Epithelial cell of esophagus (primary cell): ENCODE results near the gene HAUS7.

Source experiments
- DNase-seq: peaks from one replicate; pipeline ENCODE4 v3.0.0; 2010; ENCODE audit warnings: low read depth
- H3K4me3 ChIP-seq: 2 replicates; pipeline ENCODE4 v1.5.1; 2011; ENCODE audit warnings: mild to moderate bottlenecking, low read length, control low read depth
- TF ChIP-seq, protein P1 (sequence below): IDR thresholded peaks from 2 replicates; pipeline ENCODE4 v1.5.1; 2011; ENCODE audit warnings: low read depth, mild to moderate bottlenecking, low read length, control low read depth, inconsistent platforms; ENCODE audit not compliant: insufficient read depth; ENCODE audit errors: missing control alignments

The HAUS7 gene

DNA sequence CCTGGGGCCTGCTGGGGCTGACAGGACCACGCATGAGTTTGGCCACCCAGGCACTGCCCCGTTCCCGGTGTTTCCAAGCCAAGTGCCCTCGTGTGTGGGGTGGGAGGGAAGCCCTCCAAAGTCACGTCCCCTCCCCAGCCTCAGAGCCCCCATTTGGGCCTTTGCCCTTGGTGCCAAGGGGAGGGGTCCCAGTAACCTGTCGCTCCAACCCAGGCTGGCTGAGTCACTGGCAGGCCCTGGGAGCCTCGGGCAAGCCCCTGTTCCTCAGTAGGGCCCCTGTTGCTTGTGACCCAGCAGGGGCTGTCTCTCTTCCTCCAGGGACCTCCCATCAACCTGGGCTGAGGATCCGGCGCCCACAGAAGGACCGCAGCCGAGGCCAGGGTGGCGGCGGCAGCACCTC is 10.7 kb upstream of the HAUS7 start:
- DNase-seq = no peak
- TF ChIP-seq, protein P1, sequence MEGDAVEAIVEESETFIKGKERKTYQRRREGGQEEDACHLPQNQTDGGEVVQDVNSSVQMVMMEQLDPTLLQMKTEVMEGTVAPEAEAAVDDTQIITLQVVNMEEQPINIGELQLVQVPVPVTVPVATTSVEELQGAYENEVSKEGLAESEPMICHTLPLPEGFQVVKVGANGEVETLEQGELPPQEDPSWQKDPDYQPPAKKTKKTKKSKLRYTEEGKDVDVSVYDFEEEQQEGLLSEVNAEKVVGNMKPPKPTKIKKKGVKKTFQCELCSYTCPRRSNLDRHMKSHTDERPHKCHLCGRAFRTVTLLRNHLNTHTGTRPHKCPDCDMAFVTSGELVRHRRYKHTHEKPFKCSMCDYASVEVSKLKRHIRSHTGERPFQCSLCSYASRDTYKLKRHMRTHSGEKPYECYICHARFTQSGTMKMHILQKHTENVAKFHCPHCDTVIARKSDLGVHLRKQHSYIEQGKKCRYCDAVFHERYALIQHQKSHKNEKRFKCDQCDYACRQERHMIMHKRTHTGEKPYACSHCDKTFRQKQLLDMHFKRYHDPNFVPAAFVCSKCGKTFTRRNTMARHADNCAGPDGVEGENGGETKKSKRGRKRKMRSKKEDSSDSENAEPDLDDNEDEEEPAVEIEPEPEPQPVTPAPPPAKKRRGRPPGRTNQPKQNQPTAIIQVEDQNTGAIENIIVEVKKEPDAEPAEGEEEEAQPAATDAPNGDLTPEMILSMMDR = no peak
- no peak overlapping the region for H3K4me3 ChIP-seq

DNA sequence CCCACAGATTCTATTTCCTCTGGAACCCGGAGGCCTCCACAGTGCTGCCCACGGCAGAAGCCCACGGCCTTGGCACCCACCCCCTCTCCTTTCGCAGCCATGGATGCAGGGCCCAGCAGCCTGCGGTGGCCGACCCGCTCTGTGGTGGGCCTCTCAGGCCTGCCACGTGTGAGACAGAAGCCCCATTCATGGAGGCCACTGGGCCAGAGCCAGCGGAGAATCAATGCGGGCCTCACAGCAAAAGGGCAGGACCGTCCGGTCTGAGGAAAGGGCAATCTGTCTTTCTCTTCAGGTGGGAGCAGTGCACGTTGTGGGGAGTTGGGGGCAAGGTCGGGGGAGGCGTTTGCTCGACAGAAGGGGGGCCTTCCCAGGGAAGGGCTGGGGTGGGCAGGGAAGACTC is 8.4 kb upstream of the HAUS7 start:
- TF ChIP-seq, protein P1 = no peak

DNA sequence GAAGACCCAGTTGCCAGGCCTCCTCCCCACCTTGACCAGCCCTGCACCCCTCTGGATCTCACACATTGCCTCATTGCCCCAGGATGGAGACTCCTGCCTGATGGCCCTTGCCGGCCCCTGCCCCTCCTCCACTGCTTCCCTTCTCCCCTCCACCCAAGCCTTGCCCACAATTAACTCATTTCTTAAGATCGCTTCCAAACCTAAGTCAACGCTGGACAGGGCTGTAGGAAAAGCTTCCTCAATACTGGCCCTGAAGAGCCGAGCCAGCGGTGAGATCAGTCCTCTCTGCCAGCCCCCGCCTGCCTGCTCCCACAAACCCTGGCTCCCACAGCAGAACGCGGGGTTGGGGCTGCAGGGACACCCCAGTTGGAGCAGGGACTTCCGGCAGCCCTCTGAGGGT is 7.5 kb upstream of the HAUS7 start:
- DNase-seq = no peak

More for the DNA sequence above, 8.4 kb upstream of the HAUS7 start:
- no peak for DNase-seq
- H3K4me3 ChIP-seq = no peak overlapping the region

DNA sequence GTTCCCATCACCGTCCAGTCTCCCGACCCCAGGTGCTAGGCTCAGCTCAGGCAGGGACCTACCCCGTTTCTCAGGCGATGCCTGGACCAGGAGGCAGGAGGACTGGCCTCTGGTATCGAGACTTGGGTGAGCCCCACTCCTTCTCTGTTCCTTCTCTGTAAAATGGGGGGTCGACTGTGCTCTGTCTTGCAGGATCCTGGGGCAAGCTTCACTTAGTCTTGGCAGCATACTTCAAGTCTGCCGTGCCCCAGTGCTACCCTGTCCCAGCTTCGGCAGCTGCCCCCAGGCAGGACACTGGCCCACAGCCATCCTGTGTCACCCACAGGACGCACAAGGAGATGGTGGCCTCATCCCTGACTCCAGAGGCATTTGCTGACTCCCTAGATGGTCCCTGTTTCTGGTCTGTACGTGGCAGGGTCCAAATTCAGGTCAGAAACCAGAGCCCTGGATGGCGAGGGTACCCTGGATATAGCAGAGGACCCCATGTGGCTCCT is 7.0 kb upstream of the HAUS7 start:
- no peak overlapping the region for H3K4me3 ChIP-seq
- DNase-seq = no peak
- TF ChIP-seq, protein P1 = no peak

More for the DNA sequence above, 7.5 kb upstream of the HAUS7 start:
- TF ChIP-seq, protein P1 = no peak
- H3K4me3 ChIP-seq = no peak overlapping the region

DNA sequence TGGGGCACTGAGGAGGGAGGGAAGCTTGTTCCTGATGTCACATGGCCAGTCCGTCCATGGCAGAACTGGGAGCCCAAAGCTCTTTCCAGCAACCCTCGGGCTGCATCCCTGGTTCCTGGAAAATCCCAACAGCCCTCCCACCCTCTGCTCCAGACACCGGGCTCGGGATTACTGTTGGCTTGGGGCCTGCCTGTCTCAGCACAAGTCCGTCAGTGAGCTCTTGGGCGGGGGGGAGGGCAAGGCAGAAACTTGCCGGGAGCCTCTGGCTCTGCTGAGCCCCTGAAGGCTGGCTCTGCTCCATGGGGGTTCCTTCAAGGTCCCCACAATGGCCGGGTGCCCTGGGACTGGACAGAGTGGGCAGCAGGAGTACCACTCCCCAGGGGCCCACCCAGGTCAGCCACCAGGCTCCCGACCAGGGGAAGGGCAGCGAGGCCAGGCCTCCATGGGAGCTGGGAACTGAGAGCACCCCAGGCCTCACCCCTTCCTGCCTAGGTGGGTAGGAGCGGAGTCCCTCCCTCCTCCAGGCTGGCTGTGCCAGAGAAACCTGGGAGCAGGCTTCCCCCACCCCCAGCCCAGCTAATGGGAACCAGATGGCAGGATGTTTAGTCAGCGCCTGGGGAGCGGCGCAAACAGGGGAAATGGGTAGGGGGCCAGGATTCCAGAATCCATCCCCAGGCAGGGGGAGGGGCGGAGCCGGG is 6.4 kb upstream of the HAUS7 start:
- TF ChIP-seq, protein P1 = no peak
- H3K4me3 ChIP-seq = no peak overlapping the region
- no peak for DNase-seq

DNA sequence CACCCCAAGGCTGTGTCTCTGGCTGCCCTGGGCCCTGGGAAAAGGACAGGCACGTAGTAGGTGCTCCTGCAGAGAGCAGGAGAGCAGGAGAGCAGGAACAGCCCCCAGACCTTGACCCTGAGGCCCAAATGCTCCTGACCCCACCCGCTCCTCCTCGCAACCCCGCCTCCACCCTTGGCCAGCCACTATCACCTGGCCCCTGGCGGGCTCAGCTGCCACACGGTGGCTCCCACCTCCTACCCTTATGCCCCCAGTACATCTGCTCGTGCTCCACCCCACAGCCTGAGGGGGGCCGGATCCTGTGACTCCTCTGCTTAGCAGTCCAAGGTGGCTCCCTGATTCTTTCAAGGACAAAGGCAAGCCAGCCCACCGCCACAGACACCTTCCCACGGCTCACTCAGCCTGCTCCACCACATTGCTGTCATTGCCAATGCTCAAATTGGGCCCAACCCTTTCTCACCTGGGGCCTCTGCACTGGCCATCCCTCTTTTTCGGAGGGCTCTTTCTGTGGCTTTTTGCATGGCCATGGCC is 5.4 kb upstream of the HAUS7 start:
- H3K4me3 ChIP-seq = no peak overlapping the region
- TF ChIP-seq, protein P1 = no peak
- DNase-seq = no peak

DNA sequence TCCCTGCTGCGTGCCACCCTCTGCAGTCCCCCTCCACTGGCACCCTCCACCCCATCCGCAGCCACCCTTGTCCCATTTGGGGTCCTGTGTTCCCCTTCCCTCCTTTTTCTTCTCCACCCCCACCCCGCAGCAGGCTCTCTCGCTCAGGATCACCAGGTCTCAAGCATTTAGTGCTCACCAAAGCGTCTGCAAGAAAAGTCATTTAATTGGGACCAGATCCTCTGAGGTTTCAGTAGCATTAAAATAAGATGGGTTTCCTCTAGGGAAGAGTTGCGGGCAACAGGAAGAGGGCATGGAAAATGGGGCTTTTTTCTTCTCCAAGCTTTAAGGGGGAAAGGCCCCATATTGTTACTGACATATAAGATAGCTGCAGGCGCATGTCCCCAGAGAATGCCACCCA is 4.9 kb upstream of the HAUS7 start:
- TF ChIP-seq, protein P1 = no peak
- no peak for DNase-seq
- H3K4me3 ChIP-seq = no peak overlapping the region
